GF-D8 (cell line): ENCODE results near the gene MLXIP.
"Not testable (repeated sequence)": the region's sequence is repeated elsewhere in the genome, so short reads cannot be mapped to it uniquely, and the experiment has no call there.

ENCODE experiments used
- DNase-seq: peaks from one replicate; lab custom pipeline; 2025; lab: John Stamatoyannopoulos, UW

The MLXIP gene

GRCh38 chr12:122148657-122149056 is 70.1 kb downstream of the MLXIP start:
- no peak for DNase-seq

GRCh38 chr12:122150127-122150681 is 71.6 kb downstream of the MLXIP start:
- DNase-seq: no peak

GRCh38 chr12:122152754-122153153 is 74.2 kb downstream of the MLXIP start:
- no peak for DNase-seq

- DNase-seq: no peak
Measured at GRCh38 chr12:122155705-122156104, 77.1 kb downstream of the MLXIP start.

DNA sequence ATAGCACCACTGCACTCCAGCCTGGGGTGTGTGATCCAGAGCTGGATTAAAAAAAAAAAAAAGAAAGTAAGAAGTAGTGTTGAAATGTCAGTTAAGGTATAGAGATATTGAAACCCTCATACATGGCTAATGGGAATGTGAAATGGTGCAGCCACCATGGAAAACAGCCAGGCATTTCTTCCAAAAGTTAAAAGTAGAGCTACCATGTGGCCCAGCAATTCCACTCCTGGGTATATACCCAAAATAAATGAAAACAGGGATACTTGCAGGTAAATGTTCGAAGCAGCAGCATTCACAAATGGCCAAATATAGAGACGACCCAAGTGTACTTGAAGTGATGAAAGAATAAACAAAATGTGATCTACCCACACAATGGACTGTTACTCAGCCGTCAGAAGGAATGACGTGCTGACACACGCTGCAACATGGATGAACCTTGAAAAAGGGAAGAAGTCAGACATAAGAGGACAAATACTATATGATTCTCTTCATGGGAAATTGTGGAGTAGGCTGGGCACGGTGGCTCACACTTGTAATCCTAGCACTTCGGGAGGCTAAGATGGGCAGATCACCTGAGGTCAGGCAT is 80.2 kb downstream of the MLXIP start:
- DNase-seq: no peak

DNA sequence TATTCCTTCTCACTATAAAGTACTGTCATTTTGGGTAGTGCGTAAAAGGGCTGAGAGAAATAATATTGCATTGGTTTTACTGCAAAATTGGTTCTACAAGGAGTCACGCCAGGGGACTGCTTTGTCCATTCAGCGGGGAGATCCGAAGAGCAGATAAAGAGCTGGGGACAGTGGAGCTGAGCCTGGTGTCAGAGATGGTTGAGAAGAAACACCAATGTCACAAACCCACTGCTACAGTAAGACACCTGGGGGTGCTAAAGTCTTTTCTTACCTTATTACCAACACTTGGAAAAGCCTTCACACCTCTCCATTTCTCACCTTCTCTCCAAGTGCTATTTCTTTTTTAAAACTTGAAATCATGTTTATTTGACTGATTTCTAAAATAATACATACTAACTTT is 81.3 kb downstream of the MLXIP start:
- no peak for DNase-seq

DNA sequence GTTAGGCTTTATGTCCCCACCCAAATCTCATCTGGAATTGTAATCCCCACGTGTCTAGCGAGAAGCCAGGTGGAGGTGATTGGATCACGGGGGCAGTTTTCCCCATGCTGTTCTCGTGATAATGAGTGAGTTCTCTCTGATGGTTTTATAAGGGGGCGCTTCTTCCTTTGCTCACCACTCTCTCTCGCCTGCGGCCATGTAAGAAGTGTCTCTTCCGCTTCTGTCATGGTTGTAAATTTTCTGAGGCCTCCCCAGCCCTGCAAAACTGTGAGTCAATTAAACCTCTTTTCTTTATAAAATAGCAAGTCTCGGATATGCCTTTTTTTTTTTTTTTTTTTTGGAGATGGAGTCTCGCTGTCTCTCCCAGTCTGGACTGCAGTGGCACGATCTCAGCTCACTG is 82.2 kb downstream of the MLXIP start:
- DNase-seq: no peak

DNA sequence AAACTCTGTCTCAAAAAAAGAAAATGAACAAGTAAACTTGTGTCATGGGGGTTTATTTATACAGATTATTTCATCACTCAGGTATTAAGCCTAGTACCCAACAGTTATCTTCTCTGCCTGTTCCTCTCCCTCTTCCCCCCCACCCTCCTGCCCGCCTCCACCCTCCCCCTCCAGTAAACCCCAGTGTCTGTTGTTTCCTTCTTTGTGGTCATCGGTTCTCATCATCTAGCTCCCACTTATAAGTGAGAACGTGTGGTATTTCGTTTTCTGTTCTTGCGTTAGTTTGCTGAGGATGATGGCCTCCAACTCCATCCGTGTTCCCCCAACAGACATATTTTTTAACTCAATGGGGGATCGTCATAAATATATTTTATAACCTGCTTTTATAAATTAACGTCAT is 83.1 kb downstream of the MLXIP start:
- DNase-seq: no peak

GRCh38 chr12:122162976-122163375 is 84.4 kb downstream of the MLXIP start:
- DNase-seq: no peak

- no peak for DNase-seq
Measured at GRCh38 chr12:122166422-122167349, 88.1 kb downstream of the MLXIP start.

DNA sequence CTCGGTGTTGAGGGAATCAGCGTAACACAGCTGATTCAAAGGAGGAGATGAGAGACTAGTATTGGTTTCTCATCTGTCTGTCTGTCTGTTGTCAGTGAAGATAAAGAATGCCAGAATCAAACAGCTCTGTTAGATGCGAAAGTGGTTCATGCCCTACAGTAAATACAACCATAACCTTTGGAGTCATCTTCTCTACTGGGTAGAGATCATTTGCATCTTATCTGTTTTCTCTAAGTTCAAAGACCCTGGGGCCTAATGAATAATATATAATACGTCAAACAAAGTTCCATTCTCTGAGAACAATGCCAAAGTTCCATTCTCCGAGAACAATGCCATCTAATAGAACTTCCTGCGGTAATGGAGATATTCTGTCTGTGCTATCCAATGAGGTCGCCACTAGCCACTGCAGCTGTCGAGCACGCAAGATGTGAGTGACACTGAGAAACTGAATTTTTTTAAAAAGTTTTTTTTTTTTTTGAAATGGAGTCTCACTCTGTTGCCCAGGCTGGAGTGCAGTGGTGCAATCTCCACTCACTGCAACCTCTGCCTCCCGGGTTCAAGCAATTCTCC is 88.9 kb downstream of the MLXIP start:
- no peak for DNase-seq

DNA sequence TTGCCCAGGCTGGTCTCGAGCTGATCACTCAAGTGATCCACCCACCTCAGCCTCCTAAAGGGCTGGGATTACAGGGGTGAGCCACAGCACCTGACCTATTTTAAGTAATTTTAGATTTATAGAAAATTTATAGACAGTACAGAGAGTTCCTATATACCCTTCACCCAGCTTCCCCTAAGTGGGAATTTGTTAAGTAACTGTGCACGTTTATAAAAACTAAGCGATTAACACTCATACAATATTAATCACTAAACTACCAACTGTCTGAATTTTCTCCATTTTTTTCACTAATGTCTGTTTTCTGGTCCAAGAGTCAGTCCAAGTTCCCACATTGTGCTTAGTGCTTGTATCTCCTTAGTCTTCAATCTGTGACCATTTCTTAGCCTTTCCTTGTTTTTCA is 89.9 kb downstream of the MLXIP start:
- DNase-seq: no peak

DNA sequence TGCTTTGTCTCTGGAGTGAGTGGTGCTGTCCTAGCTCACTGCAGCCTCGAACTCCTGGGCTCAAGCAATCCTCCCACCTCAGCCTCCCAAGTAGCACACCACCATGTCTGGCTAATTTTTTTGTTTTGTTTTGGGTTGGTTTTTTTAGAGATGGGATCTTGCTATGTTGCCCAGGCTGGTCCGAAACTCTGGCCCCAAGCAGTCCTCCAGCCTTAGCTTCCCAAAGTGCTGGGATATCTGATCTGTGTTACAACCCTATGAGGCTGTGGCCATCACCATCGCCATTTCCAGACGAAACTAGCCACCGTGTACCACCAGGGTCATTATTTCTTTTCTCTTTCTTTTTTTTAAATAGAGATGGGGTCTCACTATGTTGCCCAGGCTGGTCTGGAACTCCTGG is 92.8 kb downstream of the MLXIP start:
- DNase-seq: no peak

DNA sequence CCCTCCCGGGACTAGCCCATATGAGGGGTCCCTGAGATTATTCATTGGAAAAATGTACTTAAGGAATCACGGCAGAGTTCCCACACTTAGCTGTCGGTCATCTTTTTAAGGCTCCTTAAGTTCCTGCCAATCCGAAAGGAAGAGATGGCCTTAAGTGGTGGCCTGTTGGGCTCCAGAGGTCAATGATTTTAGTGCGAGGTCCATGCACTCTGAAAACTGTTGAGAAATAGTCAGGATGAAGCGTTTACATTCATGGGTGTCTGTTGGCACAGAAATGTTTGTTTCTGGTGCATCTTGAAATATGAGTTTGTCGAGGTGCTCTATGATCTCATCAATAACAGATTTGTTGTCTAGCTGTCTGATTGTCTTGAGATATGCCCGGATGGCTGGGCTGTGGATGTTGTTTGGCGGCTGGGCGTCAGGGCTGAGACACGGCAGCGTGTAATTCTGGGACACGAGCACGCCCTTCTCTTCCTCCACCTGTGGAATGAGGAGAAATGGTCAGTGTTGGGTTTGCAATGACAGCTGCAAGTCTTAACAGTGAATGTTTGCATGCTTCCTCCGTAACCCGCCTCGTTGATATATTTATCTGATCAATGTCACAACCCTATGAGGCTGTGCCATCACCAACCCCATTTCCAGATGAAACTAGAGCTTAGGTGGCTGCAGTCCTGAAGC is 93.8 kb downstream of the MLXIP start:
- no peak for DNase-seq

DNA sequence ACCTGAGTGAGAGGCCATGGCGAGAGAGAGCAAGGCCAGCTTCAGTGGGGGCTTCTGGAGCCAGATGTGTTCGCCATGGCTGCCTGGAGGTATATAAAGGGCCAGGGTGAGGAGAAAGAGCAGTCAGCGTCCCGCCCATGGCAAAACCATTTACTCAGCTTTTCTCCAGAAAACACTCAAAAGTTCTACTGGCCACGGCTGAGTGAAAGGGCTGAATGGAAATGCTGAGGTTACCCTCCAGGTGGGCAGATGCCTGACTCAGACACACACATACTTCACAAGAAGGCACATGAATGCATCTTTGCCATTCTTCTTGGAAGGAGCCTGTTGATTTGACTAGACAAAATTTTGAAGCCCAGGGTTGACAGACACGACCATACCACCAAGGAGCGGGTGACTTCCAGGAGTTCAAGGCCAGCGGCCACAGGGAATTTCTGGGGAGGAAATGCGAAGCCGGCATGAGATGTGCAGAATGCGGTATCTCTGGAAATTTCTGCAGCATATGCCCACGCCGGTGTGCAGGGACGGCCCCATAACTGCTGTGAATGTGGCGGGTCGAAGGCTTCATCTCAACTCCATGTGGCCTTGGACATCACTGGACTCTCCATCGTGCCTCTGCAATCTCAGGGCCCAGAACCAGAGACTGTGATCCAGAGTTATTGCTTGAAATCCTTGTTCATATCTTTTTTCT is 95.7 kb downstream of the MLXIP start, which contains the start of gene IL31:
IL31 (minus strand) TSS at position 67 of the 691 bp plus-strand sequence; CDS start at position 18, 49 bp downstream.
- no peak for DNase-seq

- DNase-seq: not testable (repeated sequence)
Measured at GRCh38 chr12:122176473-122176872, 97.9 kb downstream of the MLXIP start.

DNA sequence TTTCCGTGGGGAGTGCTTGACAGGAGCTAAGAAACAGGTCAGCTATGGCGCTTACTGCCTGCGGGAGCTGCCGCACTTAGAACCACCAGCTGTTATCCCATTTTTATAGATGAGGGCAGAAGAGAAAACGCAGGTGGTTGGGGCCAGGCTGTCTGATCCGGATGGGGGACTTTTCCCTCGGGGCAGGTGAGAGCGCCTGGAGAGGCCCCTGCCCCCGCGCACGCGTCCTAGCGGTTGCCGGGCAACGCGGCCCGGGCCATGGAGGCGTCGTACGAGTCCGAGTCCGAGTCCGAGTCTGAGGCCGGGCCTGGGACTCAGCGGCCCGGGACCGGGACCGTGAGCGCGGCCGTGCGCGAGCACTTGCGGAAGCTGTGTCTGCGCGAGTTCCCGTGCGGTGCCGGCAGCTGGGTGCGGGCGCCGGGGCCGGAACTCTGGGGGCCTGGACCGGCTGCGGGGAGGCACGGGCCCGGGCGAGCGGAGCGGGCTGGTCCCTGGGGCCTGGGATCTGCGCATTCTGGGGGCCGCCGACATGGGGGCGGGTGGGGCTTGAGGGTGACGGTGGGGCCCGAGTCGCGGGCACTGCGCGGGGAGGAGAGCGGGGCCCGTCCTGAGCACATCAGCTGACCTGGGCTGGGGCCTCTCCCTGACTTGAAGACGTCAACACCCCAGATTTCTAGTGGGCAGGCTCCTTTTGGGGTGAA is 104.5 kb downstream of the MLXIP start, which contains the start of gene LRRC43:
LRRC43 (plus strand) TSS at position 237 of the 701 bp plus-strand sequence; CDS start at position 259, 22 bp downstream.
- DNase-seq: no peak

DNA sequence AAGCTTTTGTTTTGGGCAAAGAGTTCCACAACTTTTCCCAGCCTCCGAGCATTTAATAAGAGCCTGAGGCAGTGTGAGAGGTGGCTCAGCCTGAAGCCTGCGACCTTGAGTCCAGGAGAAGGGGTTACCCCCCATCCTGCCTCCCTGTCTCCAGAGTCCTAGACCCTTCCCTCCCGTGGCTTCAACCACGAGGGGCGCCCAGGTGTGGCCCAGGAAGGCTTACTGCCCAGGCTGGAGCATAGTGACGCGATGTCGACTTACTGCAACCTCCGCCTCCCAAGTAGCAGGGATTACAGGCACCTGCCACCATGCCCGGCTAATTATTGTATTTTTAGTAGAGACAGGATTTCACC is 105.0 kb downstream of the MLXIP start:
- no peak for DNase-seq

GRCh38 chr12:122184517-122184916 is 106.0 kb downstream of the MLXIP start:
- no peak for DNase-seq

DNA sequence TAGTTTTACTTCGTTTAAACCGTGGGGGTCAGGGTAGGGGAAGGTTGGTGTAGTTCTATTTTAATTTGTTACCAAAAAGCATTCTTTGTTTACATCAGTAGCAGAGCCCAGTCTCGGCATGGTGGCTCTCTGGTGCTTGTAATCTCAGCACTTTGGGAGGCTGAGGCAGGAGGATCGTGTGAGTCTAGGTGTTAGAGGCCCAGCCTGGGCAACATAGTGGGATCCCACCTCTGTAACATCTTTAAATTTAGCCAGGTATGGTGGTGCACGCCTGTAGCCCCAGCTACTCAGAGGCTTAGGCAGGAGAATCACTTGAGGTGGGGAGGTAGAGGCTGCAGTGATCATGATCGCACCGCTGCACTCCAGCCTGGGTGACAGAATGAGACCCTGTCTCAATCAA is 106.5 kb downstream of the MLXIP start:
- no peak for DNase-seq
